Hepatocyte (in vitro differentiated cells): ENCODE measurements around the gene GARIN6. TPM values are rescaled to one million over a fixed set of nuclear protein-coding genes. Genes with fewer than 3 reads are reported as not detected.

Experiments
- DNase-seq: peaks from one replicate; pipeline ENCODE4 v3.0.0-alpha.2; 2016; ENCODE audit warnings: low spot score
- H2AFZ ChIP-seq: fragments of 200-600 bp; sonication (generic); 2 replicates; pipeline ENCODE4 v1.6.0; 2016; ENCODE audit warnings: antibody characterized with exemption, mild to moderate bottlenecking
- H3K27ac ChIP-seq: fragments of 200-600 bp; sonication (generic); 2 replicates; pipeline ENCODE4 v1.5.1; 2016; ENCODE audit warnings: mild to moderate bottlenecking
- H3K27me3 ChIP-seq: fragments of 200-600 bp; sonication (generic); 2 replicates; pipeline ENCODE4 v1.6.1; 2016
- H3K36me3 ChIP-seq: fragments of 200-600 bp; sonication (generic); replicated peaks from 2 replicates; pipeline ENCODE4 v1.5.1; 2016; ENCODE audit warnings: low read depth; ENCODE audit not compliant: insufficient read depth
- H3K4me1 ChIP-seq: fragments of 200-600 bp; sonication (generic); 2 replicates; pipeline ENCODE4 v1.5.1; 2016; ENCODE audit warnings: mild to moderate bottlenecking, moderate library complexity; ENCODE audit not compliant: insufficient read depth
- H3K4me2 ChIP-seq: fragments of 200-600 bp; sonication (generic); 2 replicates; pipeline ENCODE4 v1.6.0; 2016
- H3K4me3 ChIP-seq: fragments of 200-600 bp; sonication (generic); 2 replicates; pipeline ENCODE4 v1.5.1; 2016; ENCODE audit warnings: mild to moderate bottlenecking
- H3K79me2 ChIP-seq: fragments of 200-600 bp; sonication (generic); 2 replicates; pipeline ENCODE4 v1.6.0; 2017; ENCODE audit warnings: mild to moderate bottlenecking
- H3K9me2 ChIP-seq: fragments of 200-600 bp; sonication (generic); replicated peaks from 2 replicates; pipeline ENCODE4 v1.6.0; 2017; ENCODE audit warnings: mild to moderate bottlenecking; ENCODE audit not compliant: insufficient read depth
- H3K9me3 ChIP-seq: fragments of 200-600 bp; sonication (generic); 2 replicates; pipeline ENCODE4 v1.5.1; 2016; ENCODE audit warnings: low read depth, mild to moderate bottlenecking
- H4K20me1 ChIP-seq: fragments of 200-600 bp; sonication (generic); 2 replicates; pipeline ENCODE4 v1.6.0; 2016; ENCODE audit warnings: mild to moderate bottlenecking; ENCODE audit not compliant: insufficient read depth, poor library complexity, severe bottlenecking
- CTCF ChIP-seq: fragments of 200-600 bp; sonication (generic); IDR thresholded peaks from 2 replicates; pipeline ENCODE4 v1.5.1; 2016; ENCODE audit warnings: antibody characterized with exemption, mild to moderate bottlenecking; ENCODE audit not compliant: poor library complexity
- EZH2 ChIP-seq: fragments of 200-600 bp; sonication (generic); IDR thresholded peaks from 2 replicates; pipeline ENCODE4 v1.6.1; 2016; ENCODE audit warnings: antibody characterized with exemption, mild to moderate bottlenecking, borderline replicate concordance
- EZH2phosphoT487 ChIP-seq: fragments of 200-600 bp; sonication (generic); IDR thresholded peaks from one replicate; pipeline ENCODE4 v1.6.1; 2018; ENCODE audit warnings: antibody characterized with exemption, mild to moderate bottlenecking, low read depth, moderate library complexity; ENCODE audit not compliant: unreplicated experiment, severe bottlenecking
- WGBS: methylation state at CpG from one replicate; pipeline ENCODE4 v1.1.6; 2016; ENCODE audit warnings: low lambda C conversion rate; ENCODE audit errors: missing lambda C conversion rate; 5-methylcytosine and 5-hydroxymethylcytosine counted together
- polyA plus RNA-seq: library from polyadenylated mRNA; unstranded; fragments of >200 nt; fragmentation: Nextera tagmentation; extraction: Ambion mirVana; gene quantifications from 2 replicates; pipeline ENCODE4 v1.2.1, GENCODE V29; 2016
- total RNA-seq: library from RNA; depleted of rRNA; stranded (reverse); fragments of >200 nt; gene quantifications from 2 replicates; pipeline ENCODE4 v1.2.3, GENCODE V29; 2014

The GARIN6 gene
- total and polyA plus RNA-seq, 2 experiments from 2014 or later: not detected

GRCh38 chr12:99644629-99645028 is 2.9 kb upstream of the GARIN6 start:
- WGBS: 95% methylated on average over 2 of the region's 2 CpGs
- no peaks in the 10 kb centered on the region for H3K36me3 ChIP-seq

DNA sequence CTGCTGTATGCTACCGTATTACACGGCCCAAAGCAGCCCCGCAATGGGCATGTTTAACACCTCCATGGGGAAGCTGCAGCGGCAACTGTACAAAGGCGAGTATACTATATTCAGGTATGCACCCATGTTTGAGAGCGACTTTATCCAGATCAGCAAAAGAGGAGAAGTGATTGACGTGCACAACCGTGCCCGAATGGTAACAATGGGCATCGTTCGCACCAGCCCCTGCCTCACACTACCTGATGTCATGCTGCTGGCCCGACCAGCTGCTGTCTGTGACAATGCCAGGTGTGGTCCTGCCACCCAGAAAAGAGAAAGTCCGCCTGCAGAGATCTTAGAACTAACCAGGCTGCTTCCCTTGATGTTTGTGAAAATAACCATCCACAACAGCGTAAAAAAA is 630 bp downstream of the GARIN6 start:
- no peak overlapping the region for H3K4me2 ChIP-seq
- H3K27me3 ChIP-seq: no peaks in the 10 kb centered on the region
- no peaks in the 10 kb centered on the region for H3K79me2 ChIP-seq
- no peaks in the 10 kb centered on the region for H4K20me1 ChIP-seq
- H3K9me3 ChIP-seq: no peaks in the 10 kb centered on the region
- WGBS: 94% methylated on average over 14 of the region's 14 CpGs
- no peak overlapping the region for H3K4me3 ChIP-seq
- H3K27ac ChIP-seq: no peak overlapping the region
- H3K9me2 ChIP-seq: no peaks in the 10 kb centered on the region
- TF ChIP-seq EZH2: no peak
- TF ChIP-seq CTCF: no peak
- no peaks in the 10 kb centered on the region for H3K36me3 ChIP-seq
- no peak overlapping the region for H2AFZ ChIP-seq
- no peaks in the 10 kb centered on the region for H3K4me1 ChIP-seq
- DNase-seq: no peak

More at GRCh38 chr12:99644629-99645028, 2.9 kb upstream of the GARIN6 start:
- H3K4me3 ChIP-seq: no peak overlapping the region
- H3K27me3 ChIP-seq: no peaks in the 10 kb centered on the region
- no peak overlapping the region for H3K27ac ChIP-seq
- H3K4me1 ChIP-seq: no peaks in the 10 kb centered on the region
- no peaks in the 10 kb centered on the region for H3K9me2 ChIP-seq
- H4K20me1 ChIP-seq: no peaks in the 10 kb centered on the region
- no peak for DNase-seq
- no peak overlapping the region for H3K4me2 ChIP-seq
- TF ChIP-seq EZH2phosphoT487 (no peak), EZH2 (no peak), CTCF (no peak)
- H3K79me2 ChIP-seq: no peaks in the 10 kb centered on the region
- no peaks in the 10 kb centered on the region for H3K9me3 ChIP-seq
- no peak overlapping the region for H2AFZ ChIP-seq

DNA sequence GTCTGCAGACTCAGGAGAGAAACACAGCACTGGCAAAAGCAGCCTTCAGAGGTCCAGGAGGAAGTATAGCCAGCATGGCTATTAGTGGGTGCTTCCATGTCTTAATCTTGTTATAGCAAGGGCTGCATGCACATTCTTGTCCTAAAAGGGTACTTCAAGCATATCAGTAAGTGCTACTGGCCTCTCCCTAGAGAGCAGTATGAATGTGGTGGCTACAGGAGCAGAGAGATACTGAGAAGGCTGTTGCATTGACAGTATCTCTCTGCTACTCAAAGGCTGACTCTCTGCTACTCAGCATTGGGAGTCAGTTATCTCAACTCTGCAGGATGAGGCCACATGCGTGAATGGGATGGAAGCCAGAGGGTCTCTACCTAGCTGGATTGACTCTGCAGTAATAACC is 2.0 kb downstream of the GARIN6 start:
- Histone ChIP-seq H3K4me1 (no peaks in the 10 kb centered on the region), H3K79me2 (no peaks in the 10 kb centered on the region), H4K20me1 (no peaks in the 10 kb centered on the region), H3K4me3 (no peak overlapping the region), H3K36me3 (no peaks in the 10 kb centered on the region), H3K27me3 (no peaks in the 10 kb centered on the region), H3K4me2 (no peak overlapping the region), H3K9me2 (no peaks in the 10 kb centered on the region), H3K9me3 (no peaks in the 10 kb centered on the region), H2AFZ (no peak overlapping the region), H3K27ac (no peak overlapping the region)
- WGBS: 43% methylated on average over 1 of the region's 1 CpG
- DNase-seq: no peak
- TF ChIP-seq EZH2: no peak
- TF ChIP-seq CTCF: no peak

GRCh38 chr12:99658671-99659349 is 11.3 kb downstream of the GARIN6 start:
- H3K9me2 ChIP-seq: no peaks in the 10 kb centered on the region
- no peaks in the 10 kb centered on the region for H3K4me1 ChIP-seq
- no peak overlapping the region for H2AFZ ChIP-seq
- no peaks in the 10 kb centered on the region for H3K27me3 ChIP-seq
- H3K36me3 ChIP-seq: no peaks in the 10 kb centered on the region
- no peak for DNase-seq
- 79% methylated on average over 1 of the region's 1 CpG for WGBS
- H3K9me3 ChIP-seq: no peaks in the 10 kb centered on the region
- TF ChIP-seq EZH2phosphoT487 (no peak), CTCF (peak; percentile 43), EZH2 (no peak)
- no peak overlapping the region for H3K4me3 ChIP-seq
- H3K27ac ChIP-seq: no peak overlapping the region
- no peaks in the 10 kb centered on the region for H3K79me2 ChIP-seq
- no peaks in the 10 kb centered on the region for H4K20me1 ChIP-seq
- H3K4me2 ChIP-seq: no peak overlapping the region
